GM12878 (cell line): ENCODE data around the gene ERP29. TPM values are rescaled to one million over a fixed set of nuclear protein-coding genes. Genes with fewer than 3 reads are reported as not detected.
A peak's percentile ranks its signal among the peaks of the same experiment; 100 is the strongest.

Experiments used
- CBFB ChIP-seq: IDR thresholded peaks from 2 replicates; pipeline ENCODE4 v1.6.1; 2016; ENCODE audit warnings: antibody characterized with exemption, low read depth
- CREB1 ChIP-seq: IDR thresholded peaks from 2 replicates; pipeline ENCODE4 v1.6.1; 2012; ENCODE audit warnings: low read depth, mild to moderate bottlenecking, inconsistent platforms
- DPF2 ChIP-seq: fragments of 450-650 bp; IDR thresholded peaks from 2 replicates; pipeline ENCODE4 v1.6.1; 2017; ENCODE audit warnings: mild to moderate bottlenecking
- HDGF ChIP-seq: fragments of 450-650 bp; IDR thresholded peaks from 2 replicates; pipeline ENCODE4 v1.6.1; 2016; ENCODE audit warnings: antibody characterized with exemption
- IKZF1 ChIP-seq: fragments of 450-650 bp; conservative IDR thresholded peaks from 2 replicates; pipeline ENCODE4 v1.6.1; 2017; ENCODE audit warnings: antibody characterized with exemption, mild to moderate bottlenecking
- IKZF2 ChIP-seq, 2 experiments: fragments of 450-650 bp; IDR thresholded peaks; 2 replicates each; pipeline ENCODE4 v1.6.1; 2017; ENCODE audit warnings: mild to moderate bottlenecking in 2 of 2, moderate library complexity in 2 of 2
- JUNB ChIP-seq: IDR thresholded peaks from 2 replicates; pipeline ENCODE4 v1.6.1; 2016; ENCODE audit warnings: antibody characterized with exemption, mild to moderate bottlenecking
- LARP7 ChIP-seq: fragments of 450-650 bp; IDR thresholded peaks from 2 replicates; pipeline ENCODE4 v1.6.1; 2017; ENCODE audit warnings: mild to moderate bottlenecking
- PRDM15 ChIP-seq: fragments of 450-650 bp; formaldehyde crosslinking; IDR thresholded peaks from 2 replicates; pipeline ENCODE4 v1.4.0; 2020; ENCODE audit warnings: mild to moderate bottlenecking, moderate library complexity
- RAD21 ChIP-seq: IDR thresholded peaks from 2 replicates; pipeline ENCODE4 v1.6.1; 2011; ENCODE audit warnings: mild to moderate bottlenecking, low read depth, low read length, moderate library complexity; ENCODE audit not compliant: insufficient read depth
- SMAD5 ChIP-seq: IDR thresholded peaks from 2 replicates; pipeline ENCODE4 v1.6.1; 2016; ENCODE audit warnings: antibody characterized with exemption, low read depth
- TARDBP ChIP-seq: IDR thresholded peaks from 2 replicates; pipeline ENCODE4 v1.6.1; 2016; ENCODE audit warnings: borderline replicate concordance
- TCF7 ChIP-seq: IDR thresholded peaks from 2 replicates; pipeline ENCODE4 v1.6.1; 2014; ENCODE audit warnings: antibody characterized with exemption, borderline replicate concordance
- ZNF24 ChIP-seq: fragments of 450-650 bp; IDR thresholded peaks from 2 replicates; pipeline ENCODE4 v1.6.1; 2017; ENCODE audit warnings: antibody characterized with exemption, mild to moderate bottlenecking
- polyA plus RNA-seq, 11 experiments: library from polyadenylated mRNA; depleted of rRNA in 4 of 11; unstranded in 6 of 11; stranded (reverse) in 5 of 11; fragments of >200 nt; fragmentation: Nextera tagmentation in 4 of 11; fragmentation: Illumina TruSeq in 1 of 11; extraction: Ambion mirVana in 4 of 11; extraction: Trizol in 1 of 11; gene quantifications; 1 replicate in 1 of 11; 2 replicates in 10 of 11; pipeline versions ENCODE4 v1.2.1 to v1.2.3, GENCODE V29; 2011 to 2016; ENCODE audit warnings: inconsistent platforms in 2 of 11, missing spikeins in 2 of 11, low read depth in 1 of 11
- total RNA-seq, 4 experiments: library from RNA; depleted of rRNA in 3 of 4; stranded (reverse); fragments of >200 nt in 3 of 4; fragmentation: Illumina TruSeq in 1 of 4; extraction: Trizol in 1 of 4; gene quantifications; 2 replicates each; pipeline versions ENCODE4 v1.2.1 to v1.2.3, GENCODE V29; 2013 to 2021

Gene ERP29
- total and polyA plus RNA-seq, 10 of the 15 experiments (the other 5 are each of a cell fraction or from before 2014, with no cell fraction given) = 46.7 to 146 (median 107) TPM

- TF ChIP-seq TARDBP (no peak), TCF7 (no peak), CBFB (no peak), PRDM15 (CRISPR knock-in tag) (no peak), IKZF1 (peak; percentile 39; the same call in 1 of the 2 replicates), RAD21 (no peak), DPF2 (no peak), ZNF24 (no peak), HDGF (no peak), SMAD5 (no peak), IKZF2 (IDR thresholded peaks at IDR 0.05) (peak; percentile 43 to 51), LARP7 (no peak), JUNB (peak; percentile 17; the same call in 1 of the 2 replicates), CREB1 (no peak)
These were observed 20.8 kb upstream of the ERP29 start (continued) for GRCh38 chr12:111992464-111992863.
